Caco-2 (cell line): Measurements from ENCODE around the gene PDE1C. TPM values are rescaled to one million over a fixed set of nuclear protein-coding genes. Genes with fewer than 3 reads are reported as not detected.

Experiments
- BruUV-seq: library from RNA; stranded (reverse); fragments of 400-500 nt; replicated peaks from 2 replicates; lab custom pipeline; 2021; lab: Mats Ljungman, UMichigan
- CTCF ChIA-PET: fragments of 300-600 bp; sonication (Branson Sonifier 250); formaldehyde crosslinking; loops from one replicate; lab custom pipeline; 2022; ENCODE audit warnings: antibody characterized with exemption; lab: Charles Lee
- POLR2A ChIA-PET: fragments of 300-600 bp; sonication (Branson Sonifier 250); formaldehyde crosslinking; loops from one replicate; lab custom pipeline; 2022; ENCODE audit warnings: antibody characterized with exemption; lab: Charles Lee
- DNase-seq, 2 experiments: peaks; one replicate each; pipeline versions ENCODE4 v3.0.0 to v3.0.0-alpha.2; 2020 to 2022
- H3K27me3 ChIP-seq: replicated peaks from 2 replicates; pipeline ENCODE4 v1.6.0; 2011; ENCODE audit warnings: low read length; ENCODE audit not compliant: control insufficient read depth, insufficient read depth
- H3K36me3 ChIP-seq: 2 replicates; pipeline ENCODE4 v1.5.1; 2011; ENCODE audit warnings: low read length; ENCODE audit not compliant: control insufficient read depth, insufficient read depth
- H3K4me1 ChIP-seq: fragments of 250-450 bp; sonication (Bioruptor Pico); 2 replicates; pipeline ENCODE4 v1.5.1; 2020; ENCODE audit warnings: mild to moderate bottlenecking
- H3K4me3 ChIP-seq: 2 replicates; pipeline ENCODE4 v1.5.1; 2011; ENCODE audit warnings: low read depth, mild to moderate bottlenecking, control low read depth, low read length
- H3K9me3 ChIP-seq: fragments of 250-450 bp; sonication (Bioruptor Pico); 2 replicates; pipeline ENCODE4 v1.5.1; 2020; ENCODE audit warnings: mild to moderate bottlenecking, moderate library complexity
- H3K27ac Mint-ChIP-seq: one replicate; pipeline ENCODE4 v1.8.0; 2022; ENCODE audit warnings: mixed read lengths; ENCODE audit not compliant: unreplicated experiment
- H3K27me3 Mint-ChIP-seq: one replicate; pipeline ENCODE4 v1.8.0; 2022; ENCODE audit warnings: mixed read lengths; ENCODE audit not compliant: insufficient read depth, unreplicated experiment
- H3K36me3 Mint-ChIP-seq: one replicate; pipeline ENCODE4 v1.8.0; 2022; ENCODE audit warnings: mild to moderate bottlenecking, mixed read lengths; ENCODE audit not compliant: insufficient read depth, unreplicated experiment
- H3K4me1 Mint-ChIP-seq: one replicate; pipeline ENCODE4 v1.8.0; 2022; ENCODE audit warnings: low read depth, mixed read lengths; ENCODE audit not compliant: unreplicated experiment
- H3K4me3 Mint-ChIP-seq: one replicate; pipeline ENCODE4 v1.8.0; 2022; ENCODE audit warnings: mild to moderate bottlenecking, moderate library complexity, mixed read lengths; ENCODE audit not compliant: unreplicated experiment
- H3K9me3 Mint-ChIP-seq: one replicate; pipeline ENCODE4 v1.8.0; 2022; ENCODE audit warnings: mixed read lengths; ENCODE audit not compliant: unreplicated experiment
- CTCF ChIP-seq, 2 experiments: fragments of 200-600 bp in 1 of 2; IDR thresholded peaks; 1 replicate in 1 of 2; 2 replicates in 1 of 2; pipeline versions ENCODE4 v1.5.1 to v1.8.0; 2011 to 2022; ENCODE audit warnings: antibody characterized with exemption in 1 of 2, control low read depth in 1 of 2, inconsistent platforms in 1 of 2, low read depth in 1 of 2, low read length in 1 of 2, mild to moderate bottlenecking in 1 of 2, moderate library complexity in 1 of 2; ENCODE audit not compliant: insufficient read depth in 1 of 2, severe bottlenecking in 1 of 2, unreplicated experiment in 1 of 2
- intact Hi-C: fragments of 100-400 bp; cut with micrococcal nuclease; formaldehyde crosslinking; loops from one replicate; pipeline ENCODE4 v1.10.0; 2022; ENCODE audit not compliant: unreplicated experiment
- total RNA-seq: library from RNA; stranded (reverse); gene quantifications from 2 replicates; pipeline ENCODE4 v1.2.3, GENCODE V29; 2022

The PDE1C gene
- total RNA-seq, 1 experiment from 2014 or later: not detected

- no peak for TF ChIP-seq CTCF (IDR thresholded peaks at IDR 0.05; ENCODE audit: insufficient read depth in 1 of 2, low read depth in 1 of 2, low read length in 1 of 2, severe bottlenecking in 1 of 2, unreplicated experiment in 1 of 2)
- Histone ChIP-seq H3K9me3 (peaks cover 20% of the 10 kb centered on the region), H3K4me1 (peaks cover 22% of the 10 kb centered on the region), H3K27me3 (no peaks in the 10 kb centered on the region), H3K4me3 (no peak overlapping the region), H3K36me3 (no peaks in the 10 kb centered on the region)
- Mint-ChIP-seq H3K27me3 (no peaks in the 10 kb centered on the region), H3K36me3 (peaks cover 7% of the 10 kb centered on the region), H3K9me3 (peaks cover 29% of the 10 kb centered on the region), H3K27ac (peak overlapping the region; percentile 97), H3K4me1 (peaks cover 7% of the 10 kb centered on the region), H3K4me3 (peak overlapping the region; percentile 65)
- DNase-seq: peak in 1 of 2 experiments; percentile 53
- no TSS peak for BruUV-seq
- intact Hi-C loops: no loop called here
- ChIA-PET CTCF (no interaction called here), POLR2A (no interaction called here)
Observed at GRCh38 chr7:31948029-31948428, 122.2 kb downstream of the PDE1C start.

- Mint-ChIP-seq H3K27me3 (no peaks in the 10 kb centered on the region), H3K36me3 (no peaks in the 10 kb centered on the region), H3K4me3 (no peak overlapping the region), H3K27ac (no peak overlapping the region), H3K4me1 (no peaks in the 10 kb centered on the region), H3K9me3 (peaks cover under 1% of the 10 kb centered on the region)
- TF ChIP-seq CTCF (IDR thresholded peaks at IDR 0.05; ENCODE audit: insufficient read depth in 1 of 2, low read depth in 1 of 2, low read length in 1 of 2, severe bottlenecking in 1 of 2, unreplicated experiment in 1 of 2): no peak
- Histone ChIP-seq H3K4me3 (no peak overlapping the region), H3K36me3 (no peaks in the 10 kb centered on the region), H3K9me3 (no peaks in the 10 kb centered on the region; the same call in 1 of the 2 replicates), H3K27me3 (no peaks in the 10 kb centered on the region), H3K4me1 (no peaks in the 10 kb centered on the region)
- ChIA-PET CTCF (no interaction called here), POLR2A (no interaction called here)
- BruUV-seq: no TSS peak
- intact Hi-C loops: no loop called here
- DNase-seq: no peak
Observed at GRCh38 chr7:31940167-31940566, 130.0 kb downstream of the PDE1C start.

GRCh38 chr7:31939076-31939475 is 131.1 kb downstream of the PDE1C start:
- intact Hi-C loops: no loop called here
- H3K27ac Mint-ChIP-seq: no peak overlapping the region
- Histone ChIP-seq H3K4me1 (no peaks in the 10 kb centered on the region), H3K9me3 (no peaks in the 10 kb centered on the region), H3K4me3 (no peak overlapping the region), H3K36me3 (no peaks in the 10 kb centered on the region), H3K27me3 (no peaks in the 10 kb centered on the region)
- H3K9me3 Mint-ChIP-seq: no peaks in the 10 kb centered on the region
- ChIA-PET CTCF (interaction anchor here (0.8 kb wide), 1 partner anchor 16 kb away, joined by 3 read pairs; no protein-coding TSS in a partner anchor), POLR2A (interaction anchor here (0.5 kb wide), 1 partner anchor 60 kb away, joined by 3 read pairs; no protein-coding TSS in a partner anchor)
- no TSS peak for BruUV-seq
- TF ChIP-seq CTCF (IDR thresholded peaks at IDR 0.05; ENCODE audit: insufficient read depth in 1 of 2, low read depth in 1 of 2, low read length in 1 of 2, severe bottlenecking in 1 of 2, unreplicated experiment in 1 of 2): no peak
- H3K27me3 Mint-ChIP-seq: no peaks in the 10 kb centered on the region
- no peak for DNase-seq
- no peaks in the 10 kb centered on the region for H3K36me3 Mint-ChIP-seq
- H3K4me1 Mint-ChIP-seq: no peaks in the 10 kb centered on the region
- no peak overlapping the region for H3K4me3 Mint-ChIP-seq
